Measurements from ENCODE around the gene GBA3. TPM values are rescaled to one million over a fixed set of nuclear protein-coding genes. Genes with fewer than 3 reads are reported as not detected.

Gene GBA3
- total RNA-seq, result not detected in 2 replicates

- peaks cover 3% of the 10 kb centered on the region for H3K4me1 Mint-ChIP-seq
- H3K27me3 Mint-ChIP-seq, result peaks cover 9% of the 10 kb centered on the region
- H3K27ac Mint-ChIP-seq, result no peak within 1 kb of the TSS
- no peaks in the 10 kb centered on the region for H3K36me3 Mint-ChIP-seq (ENCODE audit: low read depth)
- DNase-seq, result no peak
- H3K9me3 Mint-ChIP-seq, result peaks cover 3% of the 10 kb centered on the region
- no peak within 1 kb of the TSS for H3K4me3 Mint-ChIP-seq
- intact Hi-C loops (cut with micrococcal nuclease), result no loop called here
Measured at GRCh38 chr4:22692736-22693135, at the start of gene GBA3. TSS of gene GBA3 (plus strand) at chr4:22692937.

GRCh38 chr4:22643952-22644351 is 48.8 kb upstream of the GBA3 start:
- H3K4me3 Mint-ChIP-seq, result no peak overlapping the region
- no peak overlapping the region for H3K27ac Mint-ChIP-seq
- DNase-seq, result no peak
- H3K36me3 Mint-ChIP-seq (ENCODE audit: low read depth), result no peaks in the 10 kb centered on the region
- no peaks in the 10 kb centered on the region for H3K27me3 Mint-ChIP-seq
- H3K4me1 Mint-ChIP-seq, result no peaks in the 10 kb centered on the region
- H3K9me3 Mint-ChIP-seq, result peaks cover 3% of the 10 kb centered on the region
- intact Hi-C loops (cut with micrococcal nuclease), result no loop called here

GRCh38 chr4:22645481-22646182 is 47.1 kb upstream of the GBA3 start:
- H3K27ac Mint-ChIP-seq, result no peak overlapping the region
- DNase-seq, result no peak
- H3K4me3 Mint-ChIP-seq, result no peak overlapping the region
- no peaks in the 10 kb centered on the region for H3K4me1 Mint-ChIP-seq
- no peaks in the 10 kb centered on the region for H3K36me3 Mint-ChIP-seq (ENCODE audit: low read depth)
- intact Hi-C loops (cut with micrococcal nuclease), result no loop called here
- H3K27me3 Mint-ChIP-seq, result peaks cover 2% of the 10 kb centered on the region
- H3K9me3 Mint-ChIP-seq, result peaks cover 3% of the 10 kb centered on the region

GRCh38 chr4:22648996-22649395 is 43.7 kb upstream of the GBA3 start:
- Mint-ChIP-seq H3K27ac (no peak overlapping the region), H3K36me3 (ENCODE audit: low read depth) (no peaks in the 10 kb centered on the region), H3K4me3 (no peak overlapping the region), H3K4me1 (no peaks in the 10 kb centered on the region), H3K27me3 (peaks cover 2% of the 10 kb centered on the region), H3K9me3 (no peaks in the 10 kb centered on the region)
- no peak for DNase-seq
- intact Hi-C loops (cut with micrococcal nuclease), result no loop called here

GRCh38 chr4:22650771-22651170 is 42.0 kb upstream of the GBA3 start:
- no peak for DNase-seq
- H3K4me3 Mint-ChIP-seq, result no peak overlapping the region
- H3K9me3 Mint-ChIP-seq, result no peaks in the 10 kb centered on the region
- no peaks in the 10 kb centered on the region for H3K4me1 Mint-ChIP-seq
- H3K27ac Mint-ChIP-seq, result no peak overlapping the region
- intact Hi-C loops (cut with micrococcal nuclease), result no loop called here
- H3K27me3 Mint-ChIP-seq, result peaks cover 2% of the 10 kb centered on the region
- H3K36me3 Mint-ChIP-seq (ENCODE audit: low read depth), result no peaks in the 10 kb centered on the region

- Mint-ChIP-seq H3K36me3 (ENCODE audit: low read depth) (no peaks in the 10 kb centered on the region), H3K4me1 (no peaks in the 10 kb centered on the region), H3K4me3 (no peak overlapping the region), H3K27ac (no peak overlapping the region), H3K9me3 (no peaks in the 10 kb centered on the region), H3K27me3 (peaks cover 2% of the 10 kb centered on the region)
- intact Hi-C loops (cut with micrococcal nuclease), result no loop called here
- no peak for DNase-seq
Measured at GRCh38 chr4:22653752-22654151, 39.0 kb upstream of the GBA3 start.

- Mint-ChIP-seq H3K4me3 (no peak overlapping the region), H3K27me3 (no peaks in the 10 kb centered on the region), H3K4me1 (no peaks in the 10 kb centered on the region), H3K36me3 (ENCODE audit: low read depth) (no peaks in the 10 kb centered on the region), H3K27ac (no peak overlapping the region), H3K9me3 (no peaks in the 10 kb centered on the region)
- DNase-seq, result no peak
- intact Hi-C loops (cut with micrococcal nuclease), result no loop called here
Measured at GRCh38 chr4:22661443-22661842, 31.3 kb upstream of the GBA3 start.

- Mint-ChIP-seq H3K4me1 (peaks cover 17% of the 10 kb centered on the region), H3K36me3 (ENCODE audit: low read depth) (no peaks in the 10 kb centered on the region), H3K27ac (no peak overlapping the region), H3K27me3 (no peaks in the 10 kb centered on the region), H3K4me3 (no peak overlapping the region), H3K9me3 (peaks cover 3% of the 10 kb centered on the region)
- intact Hi-C loops (cut with micrococcal nuclease), result no loop called here
- DNase-seq, result no peak
Measured at GRCh38 chr4:22667332-22667940, 25.3 kb upstream of the GBA3 start.

GRCh38 chr4:22668301-22668700 is 24.4 kb upstream of the GBA3 start:
- peak overlapping the region; percentile 10 for H3K27ac Mint-ChIP-seq

GRCh38 chr4:22668702-22669101 is 24.0 kb upstream of the GBA3 start:
- Mint-ChIP-seq H3K9me3 (peaks cover 3% of the 10 kb centered on the region), H3K27me3 (no peaks in the 10 kb centered on the region), H3K27ac (peak overlapping the region; percentile 10), H3K4me3 (no peak overlapping the region), H3K36me3 (ENCODE audit: low read depth) (no peaks in the 10 kb centered on the region), H3K4me1 (peaks cover 27% of the 10 kb centered on the region)
- DNase-seq, result peak; percentile 51
- intact Hi-C loops (cut with micrococcal nuclease), result no loop called here

More at GRCh38 chr4:22668301-22668700, 24.4 kb upstream of the GBA3 start:
- H3K4me1 Mint-ChIP-seq, result peaks cover 25% of the 10 kb centered on the region
- no peaks in the 10 kb centered on the region for H3K36me3 Mint-ChIP-seq (ENCODE audit: low read depth)
- peak; percentile 56 for DNase-seq
- peak overlapping the region; percentile 8 for H3K4me3 Mint-ChIP-seq
- peaks cover 3% of the 10 kb centered on the region for H3K9me3 Mint-ChIP-seq
- intact Hi-C loops (cut with micrococcal nuclease), result no loop called here
- H3K27me3 Mint-ChIP-seq, result no peaks in the 10 kb centered on the region

- peaks cover 3% of the 10 kb centered on the region for H3K9me3 Mint-ChIP-seq
- no peaks in the 10 kb centered on the region for H3K36me3 Mint-ChIP-seq (ENCODE audit: low read depth)
- intact Hi-C loops (cut with micrococcal nuclease), result loop anchor here (10.0 kb wide), 1 partner anchor 166 kb away; no protein-coding TSS in a partner anchor
- no peak overlapping the region for H3K27ac Mint-ChIP-seq
- peak; percentile 55 for DNase-seq
- H3K27me3 Mint-ChIP-seq, result no peaks in the 10 kb centered on the region
- H3K4me3 Mint-ChIP-seq, result no peak overlapping the region
- peaks cover 30% of the 10 kb centered on the region for H3K4me1 Mint-ChIP-seq
Measured at GRCh38 chr4:22670956-22671355, 21.8 kb upstream of the GBA3 start.

GRCh38 chr4:22672519-22672918 is 20.2 kb upstream of the GBA3 start:
- no peak for DNase-seq
- Mint-ChIP-seq H3K27me3 (no peaks in the 10 kb centered on the region), H3K36me3 (ENCODE audit: low read depth) (no peaks in the 10 kb centered on the region), H3K4me3 (peak overlapping the region; percentile 46), H3K27ac (peak overlapping the region; percentile 29), H3K9me3 (peaks cover 3% of the 10 kb centered on the region), H3K4me1 (peaks cover 32% of the 10 kb centered on the region)
- intact Hi-C loops (cut with micrococcal nuclease), result loop anchor here (10.0 kb wide), 1 partner anchor 168 kb away; no protein-coding TSS in a partner anchor

- no peak for DNase-seq
- Mint-ChIP-seq H3K4me3 (peak overlapping the region; percentile 46), H3K27ac (no peak overlapping the region), H3K4me1 (peaks cover 35% of the 10 kb centered on the region), H3K27me3 (no peaks in the 10 kb centered on the region), H3K36me3 (ENCODE audit: low read depth) (no peaks in the 10 kb centered on the region), H3K9me3 (peaks cover 3% of the 10 kb centered on the region)
- intact Hi-C loops (cut with micrococcal nuclease), result loop anchor here (10.0 kb wide), 1 partner anchor 168 kb away; no protein-coding TSS in a partner anchor
Measured at GRCh38 chr4:22672944-22673343, 19.8 kb upstream of the GBA3 start.

- Mint-ChIP-seq H3K36me3 (ENCODE audit: low read depth) (no peaks in the 10 kb centered on the region), H3K27me3 (no peaks in the 10 kb centered on the region), H3K4me1 (peaks cover 27% of the 10 kb centered on the region), H3K27ac (no peak overlapping the region), H3K4me3 (no peak overlapping the region), H3K9me3 (no peaks in the 10 kb centered on the region)
- intact Hi-C loops (cut with micrococcal nuclease), result loop anchor here (10.0 kb wide), 1 partner anchor 170 kb away; no protein-coding TSS in a partner anchor
- peak; percentile 5 for DNase-seq
Measured at GRCh38 chr4:22674700-22675099, 18.0 kb upstream of the GBA3 start.

Measured in activated CD4-positive, alpha-beta T cell treated with anti-CD3 and anti-CD28 coated beads, Interleukin-2, amount 10 ng/mL, durations not matched to agents 24 days and 14 days (primary cell).